Lower leg skin (tissue), 4 donors: ENCODE data around the gene KIF5C. TPM values are rescaled to one million over a fixed set of nuclear protein-coding genes. Genes with fewer than 3 reads are reported as not detected.
A peak's percentile ranks its signal among the peaks of the same experiment; 100 is the strongest.

ENCODE experiments used
- DNase-seq, 2 donors: peaks; one replicate each; pipeline ENCODE4 v3.0.0-alpha.2; 2019; ENCODE audit warnings: low spot score in 2 of 2
- H3K4me3 ChIP-seq: fragments of 200-600 bp; sonication (generic); 2 replicates; pipeline ENCODE4 v1.5.1; 2017; ENCODE audit warnings: mild to moderate bottlenecking, low read depth; ENCODE audit not compliant: poor library complexity, severe bottlenecking
- CTCF ChIP-seq, 3 donors: fragments of 450-650 bp; IDR thresholded peaks; one replicate each; pipeline ENCODE4 v1.5.1; 2016; ENCODE audit warnings: antibody characterized with exemption in 3 of 3, mild to moderate bottlenecking in 3 of 3, moderate library complexity in 2 of 3
- POLR2A ChIP-seq, 2 donors: fragments of 450-650 bp; IDR thresholded peaks; one replicate each; pipeline ENCODE4 v1.6.1; 2016 to 2017; ENCODE audit warnings: antibody characterized with exemption in 2 of 2, mild to moderate bottlenecking in 1 of 2, moderate library complexity in 1 of 2
- WGBS, 2 donors: methylation state at CpG; one replicate each; pipeline ENCODE4 v1.1.5; 2018; 5-methylcytosine and 5-hydroxymethylcytosine counted together
- intact Hi-C: fragments of 100-400 bp; cut with DNase I; formaldehyde crosslinking; loops from one replicate; pipeline ENCODE4 v1.15.0; 2023; ENCODE audit warnings: low total_unique reads
- total RNA-seq, 4 donors: library from RNA; depleted of rRNA; stranded (reverse); fragments of >200 nt; gene quantifications; one replicate each; pipeline ENCODE4 v1.1.0, GENCODE V29; 2016

KIF5C gene
- total RNA-seq, 4 donors from 2014 or later = 0.99 to 1.9 (median 1.3) TPM

GRCh38 chr2:149021271-149021719 lies 146.3 kb downstream of the KIF5C start:
- WGBS, 2 donors = 87 to 90% methylated on average over 5 of the region's 5 CpGs
- intact Hi-C loops = no loop called here
- no peak overlapping the region for H3K4me3 ChIP-seq
- TF ChIP-seq CTCF (IDR thresholded peaks at IDR 0.05) (no peak), POLR2A (IDR thresholded peaks at IDR 0.05) (no peak)
- peak in 1 of 2 donors; percentile 50 for DNase-seq

GRCh38 chr2:149021761-149022160 lies 146.7 kb downstream of the KIF5C start:
- TF ChIP-seq CTCF (IDR thresholded peaks at IDR 0.05) = no peak
- TF ChIP-seq POLR2A (IDR thresholded peaks at IDR 0.05) = no peak
- intact Hi-C loops = no loop called here
- WGBS, 2 donors = 89 to 94% methylated on average over 6 of the region's 6 CpGs
- DNase-seq = peak; percentile 11 to 48
- no peak overlapping the region for H3K4me3 ChIP-seq

GRCh38 chr2:149023091-149023490 lies 148.1 kb downstream of the KIF5C start:
- TF ChIP-seq POLR2A (IDR thresholded peaks at IDR 0.05) = no peak
- no peak for TF ChIP-seq CTCF (IDR thresholded peaks at IDR 0.05)
- no peak overlapping the region for H3K4me3 ChIP-seq
- intact Hi-C loops = no loop called here
- DNase-seq = peak in 1 of 2 donors; percentile 42
- WGBS, 2 donors = 93 to 99% methylated on average over 6 of the region's 6 CpGs

GRCh38 chr2:149027590-149028250 lies 152.7 kb downstream of the KIF5C start:
- intact Hi-C loops = no loop called here
- no peak overlapping the region for H3K4me3 ChIP-seq
- TF ChIP-seq POLR2A (IDR thresholded peaks at IDR 0.05) = no peak
- TF ChIP-seq CTCF (IDR thresholded peaks at IDR 0.05) = no peak
- peak in 1 of 2 donors; percentile 25 for DNase-seq
- WGBS, 2 donors = 42 to 49% methylated on average over 7 of the region's 7 CpGs

GRCh38 chr2:149028377-149028776 lies 153.3 kb downstream of the KIF5C start:
- TF ChIP-seq POLR2A (IDR thresholded peaks at IDR 0.05) = no peak
- TF ChIP-seq CTCF (IDR thresholded peaks at IDR 0.05) = no peak
- DNase-seq = peak in 1 of 2 donors; percentile 45
- WGBS, 2 donors = 61 to 69% methylated on average over 6 of the region's 6 CpGs
- intact Hi-C loops = no loop called here
- H3K4me3 ChIP-seq = no peak overlapping the region

- TF ChIP-seq POLR2A (IDR thresholded peaks at IDR 0.05) (no peak), CTCF (IDR thresholded peaks at IDR 0.05) (no peak)
- intact Hi-C loops = no loop called here
- WGBS, 2 donors = 47 to 57% methylated on average over 2 of the region's 2 CpGs
- H3K4me3 ChIP-seq = no peak overlapping the region
- DNase-seq = no peak
Observed at GRCh38 chr2:149028891-149029290, 153.9 kb downstream of the KIF5C start.
